HEK293T (cell line): ENCODE data around the gene LY6G5B.

Experiments used
- CTCF ChIA-PET: fragments of 350-600 bp; formaldehyde crosslinking; extraction: SDS; loops from one replicate; lab custom pipeline; 2021; ENCODE audit warnings: antibody characterized with exemption, inconsistent platforms; lab: Yijun Ruan, JAX
- POLR2A ChIA-PET: fragments of 350-600 bp; formaldehyde crosslinking; extraction: SDS; loops from one replicate; lab custom pipeline; 2020; ENCODE audit warnings: antibody characterized with exemption, inconsistent platforms; lab: Yijun Ruan, JAX
- DNase-seq: peaks from one replicate; pipeline ENCODE4 v3.0.0; 2012; ENCODE audit warnings: mixed read lengths; ENCODE audit errors: extremely low spot score
- ARNT ChIP-seq: fragments of 450-650 bp; IDR thresholded peaks from 2 replicates; pipeline ENCODE4 v1.6.1; 2017; ENCODE audit warnings: mild to moderate bottlenecking
- BHLHE40 ChIP-seq: fragments of 450-650 bp; IDR thresholded peaks from 2 replicates; pipeline ENCODE4 v1.6.1; 2016; ENCODE audit warnings: mild to moderate bottlenecking, moderate library complexity, borderline replicate concordance
- CTBP1 ChIP-seq: fragments of 450-650 bp; IDR thresholded peaks from 2 replicates; pipeline ENCODE4 v1.6.1; 2016; ENCODE audit warnings: borderline replicate concordance
- ELF4 ChIP-seq: fragments of 450-650 bp; IDR thresholded peaks from 2 replicates; pipeline ENCODE4 v1.6.1; 2017; ENCODE audit warnings: antibody characterized with exemption
- FOXA1 ChIP-seq: fragments of 450-650 bp; IDR thresholded peaks from 2 replicates; pipeline ENCODE4 v1.6.1; 2016; ENCODE audit warnings: mild to moderate bottlenecking
- FOXK2 ChIP-seq: fragments of 450-650 bp; IDR thresholded peaks from 2 replicates; pipeline ENCODE4 v1.6.1; 2016; ENCODE audit warnings: mild to moderate bottlenecking
- FOXM1 ChIP-seq: fragments of 450-650 bp; IDR thresholded peaks from 2 replicates; pipeline ENCODE4 v1.6.1; 2017; ENCODE audit warnings: mild to moderate bottlenecking, borderline replicate concordance
- HDGF ChIP-seq: fragments of 450-650 bp; IDR thresholded peaks from 2 replicates; pipeline ENCODE4 v1.6.1; 2017; ENCODE audit warnings: antibody characterized with exemption, borderline replicate concordance
- L3MBTL2 ChIP-seq: fragments of 450-650 bp; conservative IDR thresholded peaks from 2 replicates; pipeline ENCODE4 v1.6.1; 2016; ENCODE audit warnings: mild to moderate bottlenecking
- LEF1 ChIP-seq: fragments of 450-650 bp; IDR thresholded peaks from 2 replicates; pipeline ENCODE4 v1.6.1; 2017; ENCODE audit warnings: mild to moderate bottlenecking, borderline replicate concordance
- NFRKB ChIP-seq: fragments of 450-650 bp; IDR thresholded peaks from 2 replicates; pipeline ENCODE4 v1.6.1; 2016; ENCODE audit warnings: mild to moderate bottlenecking, moderate library complexity
- PKNOX1 ChIP-seq: fragments of 450-650 bp; IDR thresholded peaks from 2 replicates; pipeline ENCODE4 v1.6.1; 2016
- SP1 ChIP-seq: fragments of 450-650 bp; IDR thresholded peaks from 2 replicates; pipeline ENCODE4 v1.6.1; 2017
- SUZ12 ChIP-seq: fragments of 450-650 bp; IDR thresholded peaks from 2 replicates; pipeline ENCODE4 v1.6.1; 2016; ENCODE audit warnings: mild to moderate bottlenecking
- TARDBP ChIP-seq: fragments of 450-650 bp; IDR thresholded peaks from 2 replicates; pipeline ENCODE4 v1.6.1; 2016
- ZNF384 ChIP-seq: fragments of 450-650 bp; IDR thresholded peaks from 2 replicates; pipeline ENCODE4 v1.6.1; 2016

LY6G5B gene

GRCh38 chr6:31691564-31692108, 21.9 kb downstream of the LY6G5B start:
- ChIA-PET CTCF (no interaction called here), POLR2A (interaction anchor here (1.6 to 6.3 kb wide), 3 partner anchors 11 to 123 kb away, joined by 5 to 30 read pairs (median 6); partner anchors contain the start of genes ABHD16A, GPANK1, HSPA1A and HSPA1L)
- no peak for DNase-seq
- no peak for TF ChIP-seq ZNF384
- TF ChIP-seq NFRKB = no peak
- no peak for TF ChIP-seq FOXA1
- TF ChIP-seq PKNOX1 = no peak
- TF ChIP-seq FOXK2 = no peak
- no peak for TF ChIP-seq ELF4
- TF ChIP-seq HDGF = no peak
- no peak for TF ChIP-seq TARDBP
- TF ChIP-seq BHLHE40 = no peak
- no peak for TF ChIP-seq CTBP1
- TF ChIP-seq FOXM1 = no peak
- no peak for TF ChIP-seq L3MBTL2
- TF ChIP-seq LEF1 = no peak

- POLR2A ChIA-PET = interaction anchor here (1.6 to 6.3 kb wide), 3 partner anchors 10 to 122 kb away, joined by 5 to 30 read pairs (median 6); partner anchors contain the start of genes ABHD16A, GPANK1, HSPA1A and HSPA1L
- no peak for DNase-seq
- no peak for TF ChIP-seq CTBP1
- TF ChIP-seq HDGF = no peak
- no peak for TF ChIP-seq BHLHE40
- no peak for TF ChIP-seq ARNT
- no peak for TF ChIP-seq LEF1
- no peak for TF ChIP-seq SUZ12
- no peak for TF ChIP-seq TARDBP
- TF ChIP-seq SP1 = no peak
- TF ChIP-seq FOXA1 = no peak
- no peak for TF ChIP-seq L3MBTL2
- TF ChIP-seq PKNOX1 = no peak
- TF ChIP-seq ZNF384 = no peak
- no peak for TF ChIP-seq FOXK2
- TF ChIP-seq FOXM1 = no peak
- no peak for TF ChIP-seq ELF4
- TF ChIP-seq NFRKB = no peak
- CTCF ChIA-PET = no interaction called here
Observed at GRCh38 chr6:31692353-31692752, 22.6 kb downstream of the LY6G5B start.

GRCh38 chr6:31692886-31693285, 23.1 kb downstream of the LY6G5B start:
- TF ChIP-seq PKNOX1 (no peak), L3MBTL2 (no peak), ARNT (no peak), NFRKB (no peak), HDGF (no peak), TARDBP (no peak), SUZ12 (no peak), BHLHE40 (no peak), CTBP1 (no peak)
- POLR2A ChIA-PET = interaction anchor here (1.6 to 6.3 kb wide), 2 partner anchors 10 to 122 kb away, joined by 5 to 30 read pairs; partner anchors contain the start of genes ABHD16A, HSPA1A and HSPA1L
- no peak for DNase-seq
- CTCF ChIA-PET = no interaction called here

GRCh38 chr6:31693535-31693934, 23.8 kb downstream of the LY6G5B start:
- POLR2A ChIA-PET = interaction anchor here (1.6 to 6.3 kb wide), 2 partner anchors 9 to 121 kb away, joined by 5 to 30 read pairs; partner anchors contain the start of genes ABHD16A, HSPA1A and HSPA1L
- TF ChIP-seq ELF4 = no peak
- no peak for TF ChIP-seq NFRKB
- no peak for TF ChIP-seq FOXA1
- DNase-seq = no peak
- CTCF ChIA-PET = no interaction called here

GRCh38 chr6:31697555-31697954, 27.8 kb downstream of the LY6G5B start:
- TF ChIP-seq ARNT (no peak), FOXM1 (no peak), FOXA1 (no peak), ZNF384 (no peak), SUZ12 (no peak), SP1 (no peak), CTBP1 (no peak), L3MBTL2 (no peak), NFRKB (no peak), TARDBP (no peak), ELF4 (no peak)
- CTCF ChIA-PET = no interaction called here
- POLR2A ChIA-PET = no interaction called here
- DNase-seq = no peak

- TF ChIP-seq TARDBP (no peak), NFRKB (no peak), SP1 (no peak), FOXM1 (no peak), SUZ12 (no peak), PKNOX1 (no peak), FOXK2 (no peak), HDGF (no peak), FOXA1 (no peak), LEF1 (no peak), ELF4 (no peak), ARNT (no peak), L3MBTL2 (no peak), ZNF384 (no peak), CTBP1 (no peak), BHLHE40 (no peak)
- POLR2A ChIA-PET = interaction anchor here (0.5 kb wide), 1 partner anchor 70 kb away, joined by 4 read pairs; no protein-coding TSS in a partner anchor
- no peak for DNase-seq
- CTCF ChIA-PET = no interaction called here
Observed at GRCh38 chr6:31700740-31701401, 31.1 kb downstream of the LY6G5B start.
